Upper lobe of left lung (tissue), 6 donors: Measurements from ENCODE around the gene BPIFB1. TPM values are rescaled to one million over a fixed set of nuclear protein-coding genes. Genes with fewer than 3 reads are reported as not detected.

Experiments used
- ATAC-seq, 2 donors: fragments of 200-7000 bp; cut with Tn5 transposase; one replicate each; pipeline ENCODE4 v1.9.1; 2022; ENCODE audit warnings: mild to moderate bottlenecking in 2 of 2, moderate library complexity in 2 of 2; ENCODE audit not compliant: low FRiP score in 2 of 2
- DNase-seq, 2 donors: peaks; one replicate each; pipeline ENCODE4 v3.0.0-alpha.2; 2019 to 2020
- H3K27ac ChIP-seq, 4 donors: fragments of 200-600 bp; sonication (generic); one replicate each; pipeline ENCODE4 v1.5.1; 2016 to 2019
- H3K27me3 ChIP-seq, 4 donors: fragments of 200-600 bp; sonication (generic); one replicate each; pipeline ENCODE4 v1.5.1; 2017 to 2019
- H3K36me3 ChIP-seq, 4 donors: fragments of 200-600 bp; sonication (generic); one replicate each; pipeline ENCODE4 v1.5.1; 2016 to 2019
- H3K4me1 ChIP-seq, 4 donors: fragments of 200-600 bp; sonication (generic); one replicate each; pipeline ENCODE4 v1.5.1; 2018 to 2019
- H3K4me3 ChIP-seq, 4 donors: fragments of 200-600 bp; sonication (generic); one replicate each; pipeline ENCODE4 v1.5.1; 2017 to 2019; ENCODE audit warnings: mild to moderate bottlenecking in 2 of 4, moderate library complexity in 1 of 4
- H3K9me3 ChIP-seq, 4 donors: fragments of 200-600 bp; sonication (generic); one replicate each; pipeline ENCODE4 v1.5.1; 2018 to 2019
- CTCF ChIP-seq, 6 experiments: fragments of 450-650 bp in 4 of 6; fragments of 200-600 bp in 2 of 6; sonication (generic) in 2 of 6; IDR thresholded peaks; one replicate each; pipeline ENCODE4 v1.5.1; 2016 to 2019; ENCODE audit warnings: antibody characterized with exemption in 6 of 6
- EP300 ChIP-seq, 4 donors: sonication (generic); formaldehyde crosslinking; IDR thresholded peaks; one replicate each; pipeline ENCODE4 v1.5.1; 2017; ENCODE audit warnings: antibody characterized with exemption in 4 of 4, control low read depth in 2 of 4
- POLR2A ChIP-seq, 4 donors: fragments of 450-650 bp; IDR thresholded peaks; one replicate each; pipeline ENCODE4 v1.5.1; 2016 to 2017; ENCODE audit warnings: antibody characterized with exemption in 4 of 4, mild to moderate bottlenecking in 2 of 4
- POLR2AphosphoS5 ChIP-seq, 2 donors: sonication (generic); formaldehyde crosslinking; IDR thresholded peaks; one replicate each; pipeline ENCODE4 v1.5.1; 2017; ENCODE audit warnings: antibody characterized with exemption in 2 of 2
- WGBS, 2 donors: methylation state at CpG; one replicate each; pipeline ENCODE4 v1.1.5; 2017 to 2018; 5-methylcytosine and 5-hydroxymethylcytosine counted together
- total RNA-seq, 6 donors: library from RNA; depleted of rRNA in 4 of 6; stranded (reverse); fragments of >200 nt in 4 of 6; gene quantifications; one replicate each; pipeline versions ENCODE4 v1.1.0 to v1.2.1, GENCODE V29; 2016 to 2021
- donor health status: DM: no; HTN: no; CAD: no; lungs with moderate emphysema.
- donor health status: DM: no; HTN: yes; CAD: no; lungs with severe emphysema.

BPIFB1 gene
- total RNA-seq, 6 donors from 2014 or later = 4.8 to 323 (median 35.3) TPM

GRCh38 chr20:33276303-33277113 is 6.5 kb upstream of the BPIFB1 start:
- no peaks in the 10 kb centered on the region for H3K9me3 ChIP-seq
- TF ChIP-seq POLR2A (IDR thresholded peaks at IDR 0.05) (no peak), CTCF (IDR thresholded peaks at IDR 0.05) (no peak), POLR2AphosphoS5 (IDR thresholded peaks at IDR 0.05) (no peak), EP300 (IDR thresholded peaks at IDR 0.05) (no peak)
- H3K27me3 ChIP-seq = no peaks in the 10 kb centered on the region
- 79 to 80% methylated on average over 6 to 11 of the region's 12 CpGs for WGBS, 2 donors
- no peak overlapping the region for H3K4me3 ChIP-seq
- ATAC-seq (no peak), DNase-seq (no peak)
- H3K4me1 ChIP-seq = no peaks in the 10 kb centered on the region
- H3K36me3 ChIP-seq = no peaks in the 10 kb centered on the region
- no peak overlapping the region for H3K27ac ChIP-seq

GRCh38 chr20:33277471-33278441 is 5.3 kb upstream of the BPIFB1 start:
- Histone ChIP-seq H3K36me3 (no peaks in the 10 kb centered on the region), H3K27ac (no peak overlapping the region), H3K4me1 (no peaks in the 10 kb centered on the region), H3K9me3 (no peaks in the 10 kb centered on the region), H3K4me3 (no peak overlapping the region), H3K27me3 (no peaks in the 10 kb centered on the region)
- ATAC-seq = no peak
- no peak for DNase-seq
- TF ChIP-seq CTCF (IDR thresholded peaks at IDR 0.05) (no peak), EP300 (IDR thresholded peaks at IDR 0.05) (no peak)
- 44 to 55% methylated on average over 11 to 13 of the region's 13 CpGs for WGBS, 2 donors

GRCh38 chr20:33278700-33279099 is 4.3 kb upstream of the BPIFB1 start:
- DNase-seq (no peak), ATAC-seq (no peak)
- TF ChIP-seq POLR2A (IDR thresholded peaks at IDR 0.05) (no peak), EP300 (IDR thresholded peaks at IDR 0.05) (no peak), CTCF (IDR thresholded peaks at IDR 0.05) (no peak), POLR2AphosphoS5 (IDR thresholded peaks at IDR 0.05) (no peak)
- H3K4me3 ChIP-seq = no peak overlapping the region
- no peaks in the 10 kb centered on the region for H3K4me1 ChIP-seq
- H3K27ac ChIP-seq = no peak overlapping the region
- no peaks in the 10 kb centered on the region for H3K36me3 ChIP-seq
- no peaks in the 10 kb centered on the region for H3K27me3 ChIP-seq
- 83 to 84% methylated on average over 3 of the region's 3 CpGs for WGBS, 2 donors
- H3K9me3 ChIP-seq = no peaks in the 10 kb centered on the region

GRCh38 chr20:33279261-33279910 is 3.6 kb upstream of the BPIFB1 start:
- H3K27ac ChIP-seq = no peak overlapping the region
- no peak for TF ChIP-seq POLR2A (IDR thresholded peaks at IDR 0.05)
- TF ChIP-seq POLR2AphosphoS5 (IDR thresholded peaks at IDR 0.05) = no peak
- TF ChIP-seq CTCF (IDR thresholded peaks at IDR 0.05) = no peak
- TF ChIP-seq EP300 (IDR thresholded peaks at IDR 0.05) = no peak
- H3K4me1 ChIP-seq = no peaks in the 10 kb centered on the region
- no peaks in the 10 kb centered on the region for H3K27me3 ChIP-seq
- 61 to 70% methylated on average over 6 of the region's 6 CpGs for WGBS, 2 donors
- no peaks in the 10 kb centered on the region for H3K36me3 ChIP-seq
- ATAC-seq (no peak), DNase-seq (no peak)
- no peak overlapping the region for H3K4me3 ChIP-seq
- no peaks in the 10 kb centered on the region for H3K9me3 ChIP-seq
